Measurements from ENCODE around the gene HEMK1. TPM values are rescaled to one million over a fixed set of nuclear protein-coding genes. Genes with fewer than 3 reads are reported as not detected.

HEMK1 gene
- total RNA-seq, 1 donor = 8.6 TPM

- no peak for TF ChIP-seq CTCF (IDR thresholded peaks at IDR 0.05; ENCODE audit: insufficient read depth, low read depth, low read length)
- no peak overlapping the region for H3K4me3 ChIP-seq (ENCODE audit: low read depth, low read length)
- DNase-seq (ENCODE audit: low read depth) = no peak
Measured at GRCh38 chr3:50587806-50588758, 18.8 kb downstream of the HEMK1 start.

- H3K4me3 ChIP-seq (ENCODE audit: low read depth, low read length) = no peak overlapping the region
- TF ChIP-seq CTCF (IDR thresholded peaks at IDR 0.05; ENCODE audit: insufficient read depth, low read depth, low read length) = no peak
- no peak for DNase-seq (ENCODE audit: low read depth)
Measured at GRCh38 chr3:50588759-50589433, 19.6 kb downstream of the HEMK1 start.

GRCh38 chr3:50591196-50591741, 21.9 kb downstream of the HEMK1 start:
- no peak for DNase-seq (ENCODE audit: low read depth)
- TF ChIP-seq CTCF (IDR thresholded peaks at IDR 0.05; ENCODE audit: insufficient read depth, low read depth, low read length) = no peak
- no peak overlapping the region for H3K4me3 ChIP-seq (ENCODE audit: low read depth, low read length)

GRCh38 chr3:50592568-50592967, 23.2 kb downstream of the HEMK1 start:
- DNase-seq (ENCODE audit: low read depth) = no peak
- TF ChIP-seq CTCF (IDR thresholded peaks at IDR 0.05; ENCODE audit: insufficient read depth, low read depth, low read length) = no peak
- no peak overlapping the region for H3K4me3 ChIP-seq (ENCODE audit: low read depth, low read length)

DNA sequence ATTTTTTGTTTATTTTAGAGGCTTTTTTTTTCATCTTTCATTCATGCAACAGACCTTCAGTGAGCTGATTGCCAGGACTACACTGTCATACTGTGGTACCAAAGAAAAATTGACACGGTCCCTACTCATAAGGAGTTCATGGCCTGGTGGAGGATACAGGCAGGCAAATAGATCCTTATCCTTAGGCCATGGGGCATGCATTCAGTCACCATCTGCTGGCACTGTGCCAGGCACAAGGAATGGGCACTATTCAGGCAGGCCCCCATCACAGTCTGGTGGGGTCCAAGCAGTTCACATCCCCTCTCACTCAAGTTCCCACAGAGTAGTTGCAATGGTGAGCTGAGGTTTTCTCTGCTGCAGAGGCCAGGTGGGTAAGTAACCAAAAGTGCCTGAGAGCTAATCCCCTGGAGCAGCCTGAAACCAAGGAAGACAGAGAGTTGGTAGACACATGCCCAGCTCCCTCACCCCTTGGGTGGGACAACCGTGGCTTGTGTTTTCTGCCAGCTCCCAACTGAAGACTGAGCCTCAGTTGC, 25.0 kb downstream of the HEMK1 start:
- TF ChIP-seq CTCF (IDR thresholded peaks at IDR 0.05; ENCODE audit: insufficient read depth, low read depth, low read length) = no peak

GRCh38 chr3:50599115-50599715, 29.9 kb downstream of the HEMK1 start:
- DNase-seq (ENCODE audit: low read depth) = no peak
- no peak overlapping the region for H3K4me3 ChIP-seq (ENCODE audit: low read depth, low read length)
- no peak for TF ChIP-seq CTCF (IDR thresholded peaks at IDR 0.05; ENCODE audit: insufficient read depth, low read depth, low read length)

More for the DNA sequence above, 25.0 kb downstream of the HEMK1 start:
- DNase-seq (ENCODE audit: low read depth) = no peak
- H3K4me3 ChIP-seq (ENCODE audit: low read depth, low read length) = no peak overlapping the region

Measured in fibroblast of villous mesenchyme (primary cell).